NCI-H2081 treated with DMSO at 0.1 percent for 48 hours (cell line): ENCODE measurements around the gene CTDP1.
"Not testable (repeated sequence)": the region's sequence is repeated elsewhere in the genome, so short reads cannot be mapped to it uniquely, and the experiment has no call there.

Experiments used
- DNase-seq: peaks from one replicate; lab custom pipeline; 2025; lab: John Stamatoyannopoulos, UW

Gene CTDP1

DNA sequence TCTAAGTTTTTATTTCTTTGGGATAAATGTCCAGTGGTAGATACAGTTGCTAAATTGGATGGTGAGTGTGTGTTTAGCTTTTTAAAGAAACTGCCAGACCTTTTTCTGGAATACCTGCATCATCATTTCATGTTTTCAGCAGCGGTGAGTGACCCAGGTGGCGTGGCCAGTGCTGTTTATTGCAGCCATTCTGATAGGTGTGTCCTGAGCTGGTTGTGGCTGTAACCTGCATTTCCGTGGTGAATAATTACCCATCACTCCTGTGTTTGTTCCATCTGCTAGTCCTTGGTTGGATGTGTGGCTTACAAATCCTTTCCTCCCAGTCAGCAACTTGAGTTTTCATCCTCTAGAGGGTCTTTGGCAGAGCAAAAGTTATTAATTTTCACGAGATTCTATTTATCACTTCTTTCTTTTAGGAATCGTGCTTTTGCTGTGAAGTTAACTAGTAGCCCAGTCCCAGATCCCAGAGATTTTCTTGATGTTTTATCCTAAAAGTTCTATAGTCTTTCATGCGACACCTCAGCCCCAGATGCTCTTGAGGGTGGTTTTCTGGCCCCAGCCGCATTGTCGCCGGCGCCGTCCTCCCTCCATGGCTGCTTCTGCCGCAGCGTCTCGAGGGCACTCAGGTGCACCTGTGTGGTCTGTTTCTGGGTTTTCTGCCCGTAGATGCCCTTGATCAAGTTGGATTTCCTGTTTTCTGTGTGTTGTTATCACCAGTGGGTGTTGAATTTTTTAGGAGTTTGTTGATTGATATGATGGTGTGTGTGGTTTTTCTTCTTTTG lies 44.9 kb downstream of the CTDP1 start:
- no peak for DNase-seq

DNA sequence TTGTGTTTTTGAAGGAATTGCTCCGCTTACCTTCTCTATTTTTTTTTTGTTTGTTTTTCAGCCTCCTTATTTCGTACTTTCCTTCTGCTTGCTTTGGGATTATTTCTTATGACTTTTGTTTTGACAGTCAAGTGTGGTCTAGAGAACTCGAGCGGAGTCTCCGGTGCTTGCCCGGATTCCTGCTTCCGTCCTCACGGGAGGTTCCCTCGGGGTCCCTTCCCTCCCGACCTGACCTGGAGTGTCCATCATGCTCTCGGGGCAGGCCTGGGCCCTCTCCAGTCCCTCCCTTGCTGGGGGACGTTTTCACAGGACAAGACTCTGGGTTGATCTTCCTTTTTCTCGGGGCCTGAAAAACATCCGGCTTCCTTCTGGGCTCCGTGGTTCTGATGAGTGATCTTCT lies 45.9 kb downstream of the CTDP1 start:
- DNase-seq, result no peak

DNA sequence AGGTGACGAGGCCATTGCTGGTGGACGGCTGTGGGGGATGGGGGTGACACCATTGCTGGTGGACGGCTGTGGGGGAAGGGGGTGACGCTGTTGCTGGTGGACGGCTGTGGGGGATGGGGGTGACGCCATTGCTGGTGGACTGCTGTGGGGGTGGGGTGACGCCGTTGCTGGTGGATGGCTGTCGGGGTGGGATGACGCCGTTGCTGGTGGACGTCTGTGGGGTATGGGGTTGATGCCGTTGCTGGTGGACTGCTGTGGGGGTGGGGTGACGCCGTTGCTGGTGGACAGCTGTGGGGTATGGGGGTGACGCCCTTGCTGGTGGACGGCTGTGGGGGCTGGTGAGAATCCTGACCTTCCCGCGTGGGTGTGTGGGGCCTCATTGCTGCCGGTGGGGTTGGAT lies 47.1 kb downstream of the CTDP1 start:
- DNase-seq, result no peak

DNA sequence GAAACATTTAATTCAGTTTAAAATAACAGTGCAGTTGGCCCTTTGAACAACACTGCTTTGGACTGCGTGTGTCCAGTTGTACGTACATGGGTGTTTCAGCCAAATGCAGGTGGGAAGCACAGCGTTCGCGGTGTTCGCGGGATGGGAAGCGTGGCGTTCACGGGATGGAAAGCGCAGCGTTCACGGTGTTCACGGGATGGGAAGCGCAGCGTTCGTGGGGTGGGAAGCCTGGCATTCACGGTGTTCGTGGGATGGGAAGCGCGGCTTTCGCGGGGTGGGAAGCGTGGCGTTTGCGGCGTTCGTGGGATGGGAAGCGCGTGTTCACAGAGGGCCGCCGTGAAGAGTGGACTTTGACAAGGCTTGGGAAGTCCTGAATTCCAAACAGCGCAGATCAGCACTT lies 47.6 kb downstream of the CTDP1 start:
- no peak for DNase-seq

DNA sequence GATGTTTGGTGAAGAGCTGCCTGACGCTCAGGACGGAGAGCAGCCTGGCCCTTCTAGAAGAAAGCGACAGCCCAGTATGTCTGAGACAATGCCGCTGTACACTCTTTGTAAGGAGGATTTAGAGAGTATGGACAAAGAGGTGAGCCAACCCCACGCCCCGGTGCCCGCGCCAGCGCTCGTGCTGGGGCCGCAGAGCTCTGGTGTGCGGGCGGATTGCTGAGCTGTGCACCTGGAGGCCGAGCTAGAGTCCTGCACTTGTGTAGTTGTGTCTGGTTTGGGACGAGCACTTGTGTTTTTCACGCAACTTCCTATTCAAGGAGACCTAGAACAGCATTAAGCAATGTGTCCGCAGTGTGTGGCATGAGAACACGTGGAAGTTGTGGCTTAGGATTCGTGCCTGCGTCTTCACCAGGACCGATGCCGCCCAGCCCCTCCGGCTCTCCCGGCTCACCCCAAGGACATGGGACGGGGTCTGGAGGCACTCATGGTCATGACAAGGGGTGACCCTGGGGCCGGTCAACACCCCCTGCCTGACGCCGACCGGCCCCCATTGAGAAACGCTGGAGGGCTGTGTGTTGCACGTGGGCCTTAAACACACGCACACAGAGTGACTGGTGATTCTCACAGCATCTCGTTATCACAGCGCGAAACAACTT lies 49.5 kb downstream of the CTDP1 start:
- DNase-seq, result no peak

DNA sequence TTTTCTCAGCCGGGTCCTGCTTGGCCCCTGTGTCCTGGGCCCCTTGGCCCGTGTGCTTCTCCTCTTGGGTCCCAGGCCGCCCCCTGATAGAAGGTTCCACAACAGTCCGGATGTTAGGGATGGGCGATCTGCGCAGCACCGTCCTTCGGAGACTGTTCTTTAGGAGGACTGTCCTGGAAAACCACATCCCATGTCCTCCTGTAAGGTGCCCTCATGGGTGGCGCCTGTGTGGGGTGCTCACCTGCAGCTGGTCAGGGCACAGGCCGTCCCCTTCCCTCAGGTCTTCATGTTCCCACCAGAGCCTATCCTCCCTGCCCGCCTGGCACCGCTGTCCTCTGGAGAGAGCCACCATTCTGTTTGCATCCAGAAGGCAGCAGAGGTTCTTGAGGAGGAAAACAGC lies 50.0 kb downstream of the CTDP1 start:
- no peak for DNase-seq

DNA sequence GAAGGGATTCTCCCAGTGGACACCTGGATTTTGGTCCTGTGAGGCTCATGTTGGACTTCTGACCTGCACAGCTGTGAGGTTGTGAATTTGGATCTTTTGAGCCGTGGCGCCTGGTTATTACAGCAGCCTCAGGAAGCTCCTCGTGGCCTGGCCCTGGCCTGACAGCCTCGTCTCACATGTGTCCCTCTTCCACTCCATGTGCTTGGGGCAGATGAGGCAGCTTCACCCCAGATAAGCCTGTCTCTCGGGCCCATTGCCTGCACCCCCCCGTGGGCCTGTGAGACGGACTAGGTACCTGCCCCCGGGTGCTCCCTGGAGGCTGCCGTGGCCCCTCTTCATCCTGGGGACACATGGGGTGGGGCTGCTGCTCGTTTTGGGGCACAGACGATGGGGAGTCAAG lies 51.2 kb downstream of the CTDP1 start:
- no peak for DNase-seq

DNA sequence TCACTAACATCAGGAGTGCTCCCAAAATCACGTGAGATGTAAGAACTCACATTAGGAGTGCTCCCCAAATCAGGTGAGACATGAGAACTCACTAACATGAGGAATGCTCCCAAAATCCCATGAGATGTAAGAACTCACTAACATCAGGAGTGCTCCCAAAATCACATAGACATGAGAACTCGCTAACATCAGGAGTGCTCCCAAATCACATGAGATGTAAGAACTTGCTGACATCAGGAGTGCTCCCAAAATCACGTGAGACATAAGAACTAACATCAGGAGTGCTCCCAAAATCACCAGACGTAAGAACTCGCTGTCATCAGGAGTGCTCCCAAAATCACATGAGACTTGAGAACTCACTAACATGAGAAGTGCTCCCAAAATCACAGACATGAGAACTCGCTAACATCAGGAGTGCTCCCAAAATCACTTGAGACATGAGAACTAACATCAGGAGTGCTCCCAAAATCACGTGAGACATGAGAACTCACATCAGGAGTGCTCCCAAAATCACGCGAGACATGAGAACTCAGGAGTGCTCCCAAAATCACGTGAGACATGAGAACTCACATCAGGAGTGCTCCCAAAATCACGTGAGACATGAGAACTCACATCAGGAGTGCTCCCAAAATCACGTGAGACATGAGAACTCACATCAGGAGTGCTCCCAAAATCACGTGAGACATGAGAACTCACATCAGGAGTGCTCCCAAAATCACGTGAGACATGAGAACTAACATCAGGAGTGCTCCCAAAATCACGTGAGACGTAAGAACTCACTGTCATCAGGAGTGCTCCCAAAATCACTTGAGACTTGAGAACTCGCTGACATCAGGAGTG lies 52.5 kb downstream of the CTDP1 start:
- DNase-seq, result not testable (repeated sequence)

DNA sequence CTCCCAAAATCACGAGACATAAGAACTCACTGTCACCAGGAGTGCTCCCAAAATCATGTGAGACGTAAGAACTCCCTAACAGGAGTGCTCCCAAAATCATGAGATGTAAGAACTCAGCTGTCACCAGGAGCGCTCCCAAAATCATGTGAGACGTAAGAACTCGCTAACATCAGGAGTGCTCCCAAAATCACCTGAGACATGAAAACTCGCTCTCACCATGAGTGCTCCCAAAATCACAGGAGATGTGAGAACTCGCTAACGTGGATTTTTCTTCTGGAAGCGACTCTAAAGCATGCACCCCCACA lies 53.1 kb downstream of the CTDP1 start:
- no peak for DNase-seq

DNA sequence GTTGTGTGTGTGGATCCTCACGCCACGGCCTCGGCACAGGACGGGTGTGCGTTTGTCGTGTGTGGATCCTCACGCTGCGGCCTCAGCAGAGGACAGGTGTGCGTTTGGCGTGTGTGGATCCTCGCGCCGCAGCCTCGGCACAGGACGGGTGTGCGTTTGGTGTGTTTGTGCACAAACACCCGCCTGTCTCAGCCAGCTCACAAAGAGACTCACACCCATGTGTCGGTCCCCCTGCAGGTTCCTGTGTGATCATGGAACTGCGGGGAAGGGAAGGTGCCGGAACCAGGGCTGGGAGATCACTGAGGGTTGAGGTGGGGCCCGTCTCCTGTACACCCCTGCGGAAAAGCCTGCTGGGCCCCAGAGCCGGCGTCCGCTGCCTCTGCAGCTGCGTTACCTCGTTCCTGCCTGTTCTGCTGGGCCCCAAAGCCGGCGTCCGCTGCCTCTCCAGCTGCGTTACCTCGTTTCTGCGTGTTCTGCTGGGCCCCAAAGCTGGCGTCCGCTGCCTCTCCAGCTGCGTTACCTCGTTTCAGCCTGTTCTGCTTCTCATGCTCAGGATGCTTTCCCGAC lies 53.6 kb downstream of the CTDP1 start:
- no peak for DNase-seq

DNA sequence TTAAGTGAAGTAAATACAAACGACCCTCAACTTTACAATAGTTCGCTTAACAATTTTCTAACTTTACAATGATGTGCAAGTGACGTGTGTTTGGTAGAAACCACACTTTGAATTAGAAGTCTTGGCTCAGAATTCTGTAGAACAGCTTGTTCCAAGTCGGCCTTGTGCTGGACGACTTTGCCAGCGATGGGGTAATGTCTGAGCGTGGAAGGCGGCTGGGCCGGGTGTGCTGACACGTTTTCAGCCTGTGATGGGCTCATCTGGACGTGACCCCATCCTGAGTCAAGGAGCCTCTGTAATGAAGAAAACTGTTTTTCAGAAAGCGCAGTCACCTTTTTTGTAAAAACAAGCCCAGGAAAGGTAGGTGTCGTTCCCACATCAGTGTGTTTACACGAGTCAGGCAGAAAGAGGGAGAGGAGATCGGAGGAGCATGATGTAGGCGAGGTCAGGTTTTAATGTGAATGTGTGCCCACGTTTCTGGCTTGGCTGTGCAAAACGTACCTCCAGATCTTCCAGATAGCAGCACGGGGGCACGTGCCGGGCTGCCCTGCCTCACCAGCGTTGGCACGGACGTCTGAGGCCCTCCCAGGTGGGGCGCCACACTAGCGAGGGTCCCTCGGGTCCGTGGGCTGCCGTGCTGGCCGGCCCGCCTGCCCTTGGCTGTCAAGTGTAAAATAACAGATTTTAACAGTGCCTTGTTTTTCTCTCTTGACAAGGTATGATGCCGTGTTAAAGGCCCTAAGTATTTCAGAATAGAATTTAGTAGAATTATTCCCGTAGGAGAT lies 54.6 kb downstream of the CTDP1 start:
- no peak for DNase-seq

DNA sequence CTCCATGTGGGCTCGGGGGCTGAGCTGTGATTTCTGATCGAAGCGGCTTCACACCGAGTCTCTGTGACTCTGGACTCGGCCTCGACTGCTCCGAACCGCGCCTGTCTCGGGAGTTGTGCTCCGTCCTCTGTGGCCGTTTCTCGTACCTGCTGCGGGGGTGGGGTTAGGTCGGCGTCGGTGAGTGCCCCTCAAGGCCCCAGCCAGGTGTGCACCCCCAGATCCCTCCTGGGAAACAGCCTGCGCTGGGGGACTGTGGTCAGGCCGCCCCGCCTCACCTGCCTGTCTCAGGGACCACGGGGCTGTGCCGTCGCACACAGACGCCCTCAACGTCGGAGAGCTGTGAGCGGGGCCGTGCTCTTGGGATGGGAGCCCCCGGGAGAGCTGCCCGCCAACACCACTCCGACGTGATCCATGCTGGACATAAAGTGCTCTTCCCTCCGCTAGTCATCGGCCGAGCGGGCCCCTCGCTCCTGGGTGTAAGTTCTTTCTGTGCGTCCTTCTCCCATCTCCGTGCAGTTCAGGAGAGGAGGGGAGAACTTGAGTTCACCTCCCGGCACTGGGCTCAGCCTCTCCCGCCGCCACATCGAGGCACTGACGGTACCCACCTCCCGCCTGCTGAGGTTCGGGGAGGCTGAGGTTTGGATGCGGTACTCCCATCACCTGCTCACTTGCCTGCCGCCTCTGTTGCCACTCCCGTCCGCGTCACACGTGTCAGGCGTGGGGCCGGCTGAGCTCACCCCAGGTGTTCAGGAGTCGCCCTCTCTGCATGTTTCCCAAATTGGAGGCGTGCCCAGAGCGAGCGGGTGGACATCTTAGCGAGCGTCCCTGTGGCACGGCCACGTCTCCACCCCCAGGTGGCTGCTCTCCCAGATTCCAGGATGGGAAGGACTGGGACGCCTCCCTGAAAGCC lies 55.7 kb downstream of the CTDP1 start:
- DNase-seq, result no peak

DNA sequence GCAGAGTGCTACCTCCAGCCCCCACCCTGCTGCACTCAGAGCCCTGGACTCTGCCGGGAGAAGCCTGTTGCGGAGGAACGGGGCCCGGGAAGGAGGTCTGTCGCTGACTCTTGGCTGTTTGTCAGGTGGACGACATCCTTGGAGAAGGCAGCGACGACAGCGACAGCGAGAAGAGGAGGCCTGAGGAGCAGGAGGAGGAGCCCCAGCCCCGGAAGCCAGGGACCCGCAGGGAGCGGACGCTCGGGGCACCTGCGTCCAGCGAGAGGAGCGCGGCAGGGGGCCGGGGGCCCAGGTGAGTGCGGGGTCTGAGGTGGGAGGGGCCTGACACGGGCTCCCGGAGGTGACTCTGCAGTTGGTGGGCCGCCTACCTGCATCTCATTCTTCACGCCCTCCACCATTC lies 56.6 kb downstream of the CTDP1 start:
- DNase-seq, result no peak

DNA sequence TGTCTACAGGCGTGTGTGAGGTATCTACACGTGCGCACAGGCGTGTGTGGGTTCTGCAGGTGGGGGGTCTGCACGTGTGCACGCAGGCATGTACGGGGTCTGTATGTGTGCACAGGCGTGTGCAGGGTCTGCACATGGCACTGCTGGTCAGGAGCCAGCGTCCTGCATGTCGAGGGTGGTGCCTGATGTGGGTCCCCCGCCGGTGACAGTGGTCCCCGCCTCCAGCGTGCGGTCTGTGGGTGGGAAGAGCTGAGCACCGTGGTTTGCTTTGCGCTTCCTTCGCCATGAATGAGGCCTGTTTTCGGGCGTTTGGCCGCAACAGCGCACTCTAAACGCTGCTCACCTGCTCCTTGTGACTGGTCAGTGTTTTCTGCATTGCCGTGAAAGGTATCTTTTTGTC lies 57.2 kb downstream of the CTDP1 start:
- DNase-seq, result no peak

DNA sequence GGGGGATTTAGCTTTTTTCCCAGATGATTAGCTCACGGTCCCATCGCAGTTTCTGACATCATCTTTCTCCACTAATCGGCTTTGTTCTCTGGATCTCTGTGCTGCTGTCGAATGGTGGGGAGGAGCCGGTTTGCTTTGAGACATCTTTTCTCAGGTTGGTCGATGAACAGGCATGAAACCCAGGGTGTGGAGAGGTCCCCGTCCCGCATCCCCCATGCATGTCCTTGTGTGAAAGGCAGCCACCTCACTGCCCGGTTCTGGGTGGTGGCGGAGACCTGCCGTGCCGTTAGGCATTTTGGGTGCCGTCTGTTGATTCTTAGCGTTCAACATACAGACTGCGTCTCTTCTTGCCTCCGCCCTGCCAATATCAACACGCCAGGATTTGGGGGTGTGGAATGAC lies 57.8 kb downstream of the CTDP1 start:
- DNase-seq, result no peak

DNA sequence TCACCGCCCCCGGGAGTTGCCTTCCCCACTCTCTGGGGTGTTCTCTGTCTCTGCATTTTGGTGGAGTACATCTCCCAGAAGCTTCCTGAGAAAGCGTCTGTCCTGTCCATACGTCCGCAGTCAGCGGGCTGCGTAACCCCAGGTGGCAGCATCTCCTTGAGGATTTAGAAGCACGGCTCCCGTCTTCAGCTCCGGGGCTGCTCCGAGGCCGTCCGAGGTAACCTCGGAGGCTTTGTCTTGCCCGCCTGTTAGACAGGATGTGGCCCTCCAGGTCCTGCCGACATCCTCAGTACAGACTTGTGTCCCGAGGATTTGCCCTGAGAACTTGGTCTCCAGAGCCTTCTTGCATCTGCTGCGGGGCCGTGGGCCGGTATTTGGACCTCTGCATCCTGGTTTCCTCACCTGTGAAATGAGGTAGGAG lies 58.4 kb downstream of the CTDP1 start:
- DNase-seq, result no peak

DNA sequence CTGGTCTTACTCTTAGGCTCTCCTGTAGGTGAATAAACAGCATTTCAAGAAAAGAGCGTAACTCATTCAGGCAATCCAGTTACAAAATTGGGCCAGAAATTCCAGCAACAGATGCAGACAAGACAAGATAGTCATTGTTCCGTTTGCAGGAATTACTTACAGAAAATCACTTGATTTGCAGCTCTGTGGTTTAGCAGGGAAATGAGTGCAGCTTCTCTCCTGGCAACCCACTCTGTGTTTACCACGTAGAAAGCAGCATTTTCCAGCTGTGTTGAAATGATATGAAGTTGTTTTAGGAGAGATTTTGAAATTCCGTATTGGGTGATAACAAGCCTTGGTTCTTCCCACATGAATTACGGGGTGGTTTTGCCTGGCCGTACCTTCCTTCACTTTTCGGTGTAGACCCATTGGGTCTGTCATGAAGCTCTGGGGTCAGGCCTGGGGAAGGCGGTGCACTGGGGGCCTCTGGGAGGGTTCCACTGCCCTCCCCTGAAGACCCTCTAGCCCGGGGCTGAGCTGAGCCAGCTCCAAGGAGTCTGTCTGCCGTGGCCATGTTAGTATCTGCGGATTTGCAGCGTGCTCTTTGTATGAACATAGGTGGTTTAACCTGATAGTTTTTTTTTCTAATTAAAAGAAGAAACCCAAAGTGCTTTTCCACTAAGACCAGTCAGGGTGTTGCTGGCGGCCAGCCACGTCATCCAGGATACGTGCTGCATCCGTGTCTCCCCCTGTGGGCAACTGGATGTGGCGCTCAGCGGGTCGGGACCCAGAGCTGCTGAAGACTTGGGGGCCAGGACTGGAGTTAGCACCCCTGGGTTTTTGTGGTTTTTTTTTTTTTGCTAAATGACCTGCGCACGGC lies 59.2 kb downstream of the CTDP1 start:
- DNase-seq, result no peak

DNA sequence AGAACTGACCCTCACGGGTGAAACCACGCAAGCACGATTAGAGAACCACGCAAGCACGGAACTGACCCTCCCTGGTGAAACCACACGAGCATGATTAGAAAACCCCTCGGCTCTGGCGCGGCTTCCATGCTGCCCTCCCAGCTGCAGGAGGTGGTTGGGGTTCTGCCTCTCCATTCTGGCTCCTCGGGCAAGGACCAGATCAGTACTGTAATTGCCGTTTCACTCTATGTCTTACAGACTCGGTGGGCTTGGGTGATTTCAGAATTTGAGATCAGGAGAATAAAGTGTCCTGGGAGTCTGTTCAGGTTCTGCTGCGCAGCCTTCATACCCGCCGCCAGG lies 59.8 kb downstream of the CTDP1 start:
- DNase-seq, result no peak

DNA sequence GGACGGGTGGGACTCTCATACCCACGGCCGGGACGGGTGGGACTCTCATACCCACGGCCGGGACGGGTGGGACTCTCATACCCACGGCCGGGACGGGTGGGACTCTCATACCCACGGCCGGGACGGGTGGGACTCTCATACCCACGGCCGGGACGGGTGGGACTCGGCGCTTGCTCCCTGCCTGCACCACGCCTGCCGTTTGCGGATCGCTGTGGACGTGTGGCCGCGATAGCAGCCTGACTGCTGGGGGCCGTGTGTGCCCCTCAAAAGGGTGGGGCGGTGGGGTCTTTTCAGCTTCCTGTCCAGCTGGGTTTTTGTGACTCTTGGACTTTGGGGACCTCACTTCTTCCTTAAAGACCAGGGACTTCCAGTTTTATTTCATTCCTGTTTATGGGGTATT lies 60.4 kb downstream of the CTDP1 start:
- DNase-seq, result not testable (repeated sequence)
